ENCODE measurements around the gene THRB. TPM values are rescaled to one million over a fixed set of nuclear protein-coding genes. Genes with fewer than 3 reads are reported as not detected.

Gene THRB
- total and polyA plus RNA-seq, 9 of the 15 experiments (the other 6 are each of a cell fraction or from before 2014, with no cell fraction given): 1.7 to 14.9 (median 6.9) TPM

DNA sequence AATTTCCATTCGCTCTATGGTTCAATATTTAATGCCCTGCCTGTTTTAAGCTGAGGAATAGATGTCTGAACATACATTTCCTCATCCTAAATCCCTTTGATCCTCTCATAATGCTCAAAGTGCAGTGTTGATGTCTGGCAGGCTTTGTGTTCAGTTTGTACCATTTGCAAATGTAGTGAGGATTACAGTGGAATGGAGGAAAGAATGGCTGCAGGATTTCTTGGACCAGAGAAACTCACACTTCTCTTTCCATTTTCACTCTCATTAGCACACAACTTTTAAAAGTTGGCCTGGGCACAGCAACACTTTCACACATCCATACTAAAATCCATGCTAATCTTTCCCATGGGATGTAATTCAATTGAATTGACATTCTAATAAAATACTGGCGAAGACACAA is 28.6 kb upstream of the THRB start:
- WGBS (ENCODE audit: insufficient coverage, low coverage, missing lambda C conversion rate): 73% methylated on average over 2 of the region's 2 CpGs
- intact Hi-C loops (cut with micrococcal nuclease) (loop anchor here (10.0 kb wide), 1 partner anchor 122 kb away; no protein-coding TSS in a partner anchor), in situ Hi-C loops (cut with MboI) (no loop called here)
- Histone ChIP-seq H3K27me3 (ENCODE audit: control insufficient read depth in 2 of 2, insufficient read depth in 2 of 2, low read length in 2 of 2) (no peaks in the 10 kb centered on the region), H3K9me3 (replicated peaks; ENCODE audit: control insufficient read depth, insufficient read depth, low read depth, low read length) (no peaks in the 10 kb centered on the region), H3K27ac (ENCODE audit: extremely low read depth, low read depth, low read length) (no peak overlapping the region), H4K20me1 (replicated peaks; ENCODE audit: control insufficient read depth, insufficient read depth, low read length) (no peaks in the 10 kb centered on the region), H3K4me1 (replicated peaks in 1 of 2; ENCODE audit: control insufficient read depth in 2 of 2, insufficient read depth in 2 of 2, low read length in 2 of 2) (peaks cover 26 to 28% of the 10 kb centered on the region in 2 experiments), H3K79me2 (ENCODE audit: control insufficient read depth, insufficient read depth, low read length) (no peaks in the 10 kb centered on the region), H3K36me3 (ENCODE audit: control insufficient read depth, insufficient read depth, low read length) (no peaks in the 10 kb centered on the region), H3K4me3 (no peak overlapping the region), H3K4me2 (ENCODE audit: insufficient read depth, low read length) (no peak overlapping the region), H2AFZ (ENCODE audit: low read depth, low read length) (no peak overlapping the region), H3K9me1 (ENCODE audit: control insufficient read depth, insufficient read depth, low read length) (no peaks in the 10 kb centered on the region), H3K9ac (ENCODE audit: insufficient read depth in 1 of 2, low read depth in 2 of 2, low read length in 2 of 2) (no peak overlapping the region)
- BruUV-seq (replicated peaks): no TSS peak
- no peak for TF ChIP-seq PURB (CRISPR knock-in tag; IDR thresholded peaks at IDR 0.05; ENCODE audit: low read depth)
- TF ChIP-seq CBX5 (IDR thresholded peaks at IDR 0.05; ENCODE audit: borderline replicate concordance, low read depth): 0 out of 2 replicates have a peak, but pooled peaks have one; percentile 18
- ChIA-PET POLR2A (no interaction called here), CTCF (ENCODE audit: low intra/inter-chr PET ratio) (no interaction called here)
- no peak for FAIRE-seq
- ATAC-seq: no peak
- no peak for DNase-seq (ENCODE audit: extremely low read depth in 1 of 4, low spot score in 3 of 4)

DNA sequence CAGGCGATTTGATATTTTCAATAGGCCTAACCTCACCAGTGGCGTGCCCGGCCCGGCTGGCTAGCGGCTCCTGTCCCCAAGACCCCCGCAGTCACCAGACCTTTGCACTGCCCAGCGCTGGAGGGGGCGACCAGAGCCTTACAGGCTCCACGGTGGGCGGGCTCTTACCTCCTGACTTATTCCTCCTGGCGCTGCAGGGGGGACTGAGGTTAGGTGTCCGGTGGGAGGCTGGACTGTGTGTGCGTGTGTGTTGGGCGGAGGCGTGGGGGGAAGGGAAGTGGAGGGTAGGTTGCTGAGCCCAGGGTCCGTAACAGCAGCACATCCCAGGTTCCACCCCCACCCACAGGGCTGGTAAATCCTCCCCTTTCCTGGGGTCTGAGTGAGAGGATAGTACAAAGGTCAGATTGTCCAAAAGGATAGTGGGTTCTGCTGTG is 27.5 kb upstream of the THRB start:
- Histone ChIP-seq H3K9me1 (ENCODE audit: control insufficient read depth, insufficient read depth, low read length) (no peaks in the 10 kb centered on the region), H3K27me3 (ENCODE audit: control insufficient read depth in 2 of 2, insufficient read depth in 2 of 2, low read length in 2 of 2) (no peaks in the 10 kb centered on the region), H3K4me2 (ENCODE audit: insufficient read depth, low read length) (peak overlapping the region; percentile 65), H4K20me1 (replicated peaks; ENCODE audit: control insufficient read depth, insufficient read depth, low read length) (no peaks in the 10 kb centered on the region), H3K4me1 (replicated peaks in 1 of 2; ENCODE audit: control insufficient read depth in 2 of 2, insufficient read depth in 2 of 2, low read length in 2 of 2) (peaks cover 26 to 28% of the 10 kb centered on the region in 2 experiments), H3K36me3 (ENCODE audit: control insufficient read depth, insufficient read depth, low read length) (no peaks in the 10 kb centered on the region), H3K27ac (ENCODE audit: extremely low read depth, low read depth, low read length) (peak overlapping the region; percentile 55; the same call in 1 of the 3 replicates), H3K9me3 (replicated peaks; ENCODE audit: control insufficient read depth, insufficient read depth, low read depth, low read length) (no peaks in the 10 kb centered on the region), H3K4me3 (peak overlapping the region; percentile 55), H3K79me2 (ENCODE audit: control insufficient read depth, insufficient read depth, low read length) (no peaks in the 10 kb centered on the region), H3K9ac (ENCODE audit: insufficient read depth in 1 of 2, low read depth in 2 of 2, low read length in 2 of 2) (peak overlapping the region; percentile 61 to 94), H2AFZ (ENCODE audit: low read depth, low read length) (peak overlapping the region; percentile 92)
- peak; percentile 2; the same call in 1 of the 3 replicates for ATAC-seq
- no peak for FAIRE-seq
- BruUV-seq (replicated peaks): no TSS peak
- CTCF ChIA-PET (ENCODE audit: low intra/inter-chr PET ratio): no interaction called here
- DNase-seq (ENCODE audit: extremely low read depth in 1 of 4, low spot score in 3 of 4): no peak
- in situ Hi-C loops (cut with MboI): no loop called here
- intact Hi-C loops (cut with micrococcal nuclease): loop anchor here (10.0 kb wide), 1 partner anchor 123 kb away; no protein-coding TSS in a partner anchor
- WGBS (ENCODE audit: insufficient coverage, low coverage, missing lambda C conversion rate): 62% methylated on average over 12 of the region's 16 CpGs
- POLR2A ChIA-PET: interaction anchor here (0.7 to 1.8 kb wide), 4 partner anchors 16 to 205 kb away, joined by 4 to 11 read pairs (median 6); no protein-coding TSS in a partner anchor
- TF ChIP-seq POU5F1 (IDR thresholded peaks at IDR 0.05; ENCODE audit: borderline replicate concordance, low read depth, low read length, partially characterized antibody) (no peak), MAFK (IDR thresholded peaks at IDR 0.05; ENCODE audit: low read length) (no peak), RBM34 (IDR thresholded peaks at IDR 0.05; ENCODE audit: borderline replicate concordance, insufficient read depth, low read length) (no peak), ZC3H11A (IDR thresholded peaks at IDR 0.05; ENCODE audit: low read depth, low read length) (no peak), CHD1 (IDR thresholded peaks at IDR 0.05; ENCODE audit: low read length) (no peak), HNRNPK (IDR thresholded peaks at IDR 0.05; ENCODE audit: low read depth, low read length, poor library complexity, severe bottlenecking) (no peak), POLR3A (IDR thresholded peaks at IDR 0.05; ENCODE audit: borderline replicate concordance, extremely low read depth, insufficient read depth, insufficient read length) (no peak)
- TF ChIP-seq, protein P1, sequence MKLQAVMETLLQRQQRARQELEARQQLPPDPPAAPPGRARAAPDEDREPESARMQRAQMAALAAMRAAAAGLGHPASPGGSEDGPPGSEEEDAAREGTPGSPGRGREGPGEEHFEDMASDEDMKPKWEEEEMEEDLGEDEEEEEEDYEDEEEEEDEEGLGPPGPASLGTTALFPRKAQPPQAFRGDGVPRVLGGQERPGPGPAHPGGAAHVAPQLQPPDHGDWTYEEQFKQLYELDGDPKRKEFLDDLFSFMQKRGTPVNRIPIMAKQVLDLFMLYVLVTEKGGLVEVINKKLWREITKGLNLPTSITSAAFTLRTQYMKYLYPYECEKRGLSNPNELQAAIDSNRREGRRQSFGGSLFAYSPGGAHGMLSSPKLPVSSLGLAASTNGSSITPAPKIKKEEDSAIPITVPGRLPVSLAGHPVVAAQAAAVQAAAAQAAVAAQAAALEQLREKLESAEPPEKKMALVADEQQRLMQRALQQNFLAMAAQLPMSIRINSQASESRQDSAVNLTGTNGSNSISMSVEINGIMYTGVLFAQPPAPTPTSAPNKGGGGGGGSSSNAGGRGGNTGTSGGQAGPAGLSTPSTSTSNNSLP (IDR thresholded peaks at IDR 0.05; ENCODE audit: borderline replicate concordance, low read depth, low read length): no peak

Data from K562 (cell line).